Trophoblast cell (in vitro differentiated cells and primary cell): ENCODE measurements around the gene BBS5.

Experiments
- DNase-seq, 2 donors: peaks; one replicate each; pipeline ENCODE4 v3.0.0-alpha.2; 2016
- H2AFZ ChIP-seq: 2 replicates; pipeline ENCODE4 v1.6.1; 2013; ENCODE audit warnings: low read length, moderate library complexity, mild to moderate bottlenecking; ENCODE audit not compliant: insufficient read depth, poor library complexity
- H2AK5ac ChIP-seq: 2 replicates; pipeline ENCODE4 v1.6.1; 2013; ENCODE audit warnings: mild to moderate bottlenecking, low read length
- H2BK120ac ChIP-seq: 2 replicates; pipeline ENCODE4 v1.6.1; 2013; ENCODE audit warnings: low read length, mild to moderate bottlenecking, moderate library complexity; ENCODE audit not compliant: insufficient read depth, poor library complexity
- H2BK12ac ChIP-seq: 2 replicates; pipeline ENCODE4 v1.6.1; 2013; ENCODE audit warnings: mild to moderate bottlenecking, low read length, moderate library complexity
- H2BK5ac ChIP-seq: 2 replicates; pipeline ENCODE4 v1.6.1; 2013; ENCODE audit warnings: low read length, low read depth, moderate library complexity, mild to moderate bottlenecking; ENCODE audit not compliant: poor library complexity
- H3K14ac ChIP-seq: 2 replicates; pipeline ENCODE4 v1.6.1; 2013; ENCODE audit warnings: mild to moderate bottlenecking, low read length
- H3K18ac ChIP-seq: 2 replicates; pipeline ENCODE4 v1.6.1; 2013; ENCODE audit warnings: mild to moderate bottlenecking, low read length
- H3K23ac ChIP-seq: 2 replicates; pipeline ENCODE4 v1.6.1; 2013; ENCODE audit warnings: low read length
- H3K27ac ChIP-seq: 2 replicates; pipeline ENCODE4 v1.5.1; 2013; ENCODE audit warnings: low read depth, mild to moderate bottlenecking, inconsistent platforms, low read length, moderate library complexity
- H3K27me3 ChIP-seq: 2 replicates; pipeline ENCODE4 v1.6.1; 2013; ENCODE audit warnings: inconsistent platforms, mild to moderate bottlenecking, low read length, moderate library complexity; ENCODE audit not compliant: insufficient read depth
- H3K36me3 ChIP-seq, 2 experiments: 1 replicate in 1 of 2; 2 replicates in 1 of 2; pipeline ENCODE4 v1.6.1; 2013; ENCODE audit warnings: low read length in 2 of 2, mild to moderate bottlenecking in 2 of 2, moderate library complexity in 1 of 2; ENCODE audit not compliant: insufficient read depth in 2 of 2, control insufficient read depth in 1 of 2
- H3K4ac ChIP-seq: 2 replicates; pipeline ENCODE4 v1.6.1; 2013; ENCODE audit warnings: low read depth, mild to moderate bottlenecking, low read length, moderate library complexity
- H3K4me1 ChIP-seq, 2 experiments: 1 replicate in 1 of 2; 2 replicates in 1 of 2; pipeline ENCODE4 v1.6.1; 2013; ENCODE audit warnings: low read length in 2 of 2, mild to moderate bottlenecking in 2 of 2, moderate library complexity in 1 of 2; ENCODE audit not compliant: insufficient read depth in 2 of 2, control insufficient read depth in 1 of 2
- H3K4me2 ChIP-seq: 2 replicates; pipeline ENCODE4 v1.6.1; 2013; ENCODE audit warnings: inconsistent platforms, mild to moderate bottlenecking, low read length, moderate library complexity
- H3K4me3 ChIP-seq: 2 replicates; pipeline ENCODE4 v1.5.1; 2013; ENCODE audit warnings: mild to moderate bottlenecking, low read depth, low read length, inconsistent platforms
- H3K79me1 ChIP-seq: one replicate; pipeline ENCODE4 v1.6.1; 2013; ENCODE audit warnings: low read length
- H3K79me2 ChIP-seq: 2 replicates; pipeline ENCODE4 v1.6.1; 2013; ENCODE audit warnings: low read length, mild to moderate bottlenecking; ENCODE audit not compliant: control insufficient read depth, insufficient read depth, poor library complexity
- H3K9ac ChIP-seq: 2 replicates; pipeline ENCODE4 v1.6.1; 2013; ENCODE audit warnings: mild to moderate bottlenecking, low read length
- H3K9me3 ChIP-seq: 2 replicates; pipeline ENCODE4 v1.6.1; 2013; ENCODE audit warnings: low read depth, mild to moderate bottlenecking, control low read depth, inconsistent platforms, low read length; ENCODE audit not compliant: insufficient read depth
- H4K12ac ChIP-seq: 2 replicates; pipeline ENCODE4 v1.6.1; 2013; ENCODE audit warnings: low read depth, mild to moderate bottlenecking, low read length, moderate library complexity
- H4K8ac ChIP-seq: 2 replicates; pipeline ENCODE4 v1.6.1; 2013; ENCODE audit warnings: low read depth, mild to moderate bottlenecking, low read length, moderate library complexity
- H4K91ac ChIP-seq: one replicate; pipeline ENCODE4 v1.6.1; 2013; ENCODE audit warnings: low read depth, mild to moderate bottlenecking, low read length, moderate library complexity
- WGBS: extraction: QIAGEN DNeasy Blood & Tissue Kit; methylation state at CpG from one replicate; pipeline ENCODE4 v1.1.7; 2013; ENCODE audit warnings: missing lambda C conversion rate; ENCODE audit not compliant: insufficient read length, insufficient coverage; ENCODE audit errors: extremely low coverage; 5-methylcytosine and 5-hydroxymethylcytosine counted together

Gene BBS5

GRCh38 chr2:169464882-169465281, 14.4 kb upstream of the BBS5 start:
- Histone ChIP-seq H3K23ac (no peak overlapping the region), H3K4me2 (no peak overlapping the region), H2AFZ (no peak overlapping the region), H3K79me1 (no peaks in the 10 kb centered on the region), H3K27ac (no peak overlapping the region), H4K12ac (no peak overlapping the region), H4K8ac (no peak overlapping the region), H2AK5ac (no peak overlapping the region), H2BK5ac (no peak overlapping the region), H3K14ac (no peak overlapping the region), H3K4me3 (no peak overlapping the region), H3K79me2 (no peaks in the 10 kb centered on the region), H4K91ac (no peak overlapping the region), H3K4me1 (no peaks in the 10 kb centered on the region), H3K9me3 (no peaks in the 10 kb centered on the region), H3K36me3 (no peaks in the 10 kb centered on the region), H3K4ac (no peak overlapping the region), H2BK120ac (no peak overlapping the region), H3K9ac (no peak overlapping the region), H3K18ac (no peak overlapping the region), H3K27me3 (no peaks in the 10 kb centered on the region), H2BK12ac (no peak overlapping the region)
- DNase-seq = no peak
- WGBS = no CpG with 5 or more reads among the region's 2 CpGs

- no peak overlapping the region for H3K4ac ChIP-seq
- H3K9ac ChIP-seq = no peak overlapping the region
- H2BK5ac ChIP-seq = no peak overlapping the region
- no peak overlapping the region for H2AK5ac ChIP-seq
- no peaks in the 10 kb centered on the region for H3K36me3 ChIP-seq
- no peak overlapping the region for H4K8ac ChIP-seq
- no peak overlapping the region for H3K23ac ChIP-seq
- no peak overlapping the region for H3K4me2 ChIP-seq
- H3K9me3 ChIP-seq = no peaks in the 10 kb centered on the region
- no peak overlapping the region for H3K4me3 ChIP-seq
- H2BK12ac ChIP-seq = no peak overlapping the region
- no peaks in the 10 kb centered on the region for H3K79me2 ChIP-seq
- no peak overlapping the region for H4K91ac ChIP-seq
- H3K18ac ChIP-seq = no peak overlapping the region
- no peaks in the 10 kb centered on the region for H3K79me1 ChIP-seq
- WGBS = no CpG with 5 or more reads among the region's 1 CpG
- no peaks in the 10 kb centered on the region for H3K27me3 ChIP-seq
- H3K4me1 ChIP-seq = no peaks in the 10 kb centered on the region
- H2BK120ac ChIP-seq = no peak overlapping the region
- H3K27ac ChIP-seq = no peak overlapping the region
- no peak for DNase-seq
- H3K14ac ChIP-seq = no peak overlapping the region
- no peak overlapping the region for H2AFZ ChIP-seq
- H4K12ac ChIP-seq = no peak overlapping the region
Observed at GRCh38 chr2:169468841-169469240, 10.5 kb upstream of the BBS5 start.

- Histone ChIP-seq H3K4me2 (no peak overlapping the region), H2BK5ac (no peak overlapping the region), H2AFZ (no peak overlapping the region), H3K79me2 (no peaks in the 10 kb centered on the region), H3K9ac (no peak overlapping the region), H2BK120ac (no peak overlapping the region), H3K18ac (no peak overlapping the region), H4K12ac (no peak overlapping the region), H2BK12ac (no peak overlapping the region), H3K79me1 (no peaks in the 10 kb centered on the region), H3K36me3 (no peaks in the 10 kb centered on the region), H3K4ac (no peak overlapping the region), H3K14ac (no peak overlapping the region), H3K27me3 (no peaks in the 10 kb centered on the region), H3K23ac (no peak overlapping the region), H3K4me3 (no peak overlapping the region), H2AK5ac (no peak overlapping the region), H4K8ac (no peak overlapping the region), H3K4me1 (no peaks in the 10 kb centered on the region), H4K91ac (no peak overlapping the region), H3K27ac (no peak overlapping the region), H3K9me3 (no peaks in the 10 kb centered on the region)
- no peak for DNase-seq
- WGBS = no CpG with 5 or more reads among the region's 3 CpGs
Observed at GRCh38 chr2:169469952-169470572, 9.2 kb upstream of the BBS5 start.

- H4K91ac ChIP-seq = no peak overlapping the region
- no peak overlapping the region for H2AK5ac ChIP-seq
- H2BK12ac ChIP-seq = no peak overlapping the region
- no peak overlapping the region for H3K4me3 ChIP-seq
- H3K9ac ChIP-seq = no peak overlapping the region
- no peaks in the 10 kb centered on the region for H3K36me3 ChIP-seq
- no peak overlapping the region for H4K12ac ChIP-seq
- H3K27ac ChIP-seq = no peak overlapping the region
- H3K9me3 ChIP-seq = no peaks in the 10 kb centered on the region
- WGBS = no CpG with 5 or more reads among the region's 1 CpG
- H3K4me2 ChIP-seq = no peak overlapping the region
- no peak overlapping the region for H3K4ac ChIP-seq
- no peaks in the 10 kb centered on the region for H3K79me2 ChIP-seq
- H3K23ac ChIP-seq = no peak overlapping the region
- no peak for DNase-seq
- H3K14ac ChIP-seq = no peak overlapping the region
- H2AFZ ChIP-seq = no peak overlapping the region
- no peaks in the 10 kb centered on the region for H3K79me1 ChIP-seq
- H2BK120ac ChIP-seq = no peak overlapping the region
- no peak overlapping the region for H2BK5ac ChIP-seq
- no peak overlapping the region for H4K8ac ChIP-seq
- H3K4me1 ChIP-seq = no peaks in the 10 kb centered on the region
- H3K18ac ChIP-seq = no peak overlapping the region
- H3K27me3 ChIP-seq = no peaks in the 10 kb centered on the region
Observed at GRCh38 chr2:169472249-169472648, 7.0 kb upstream of the BBS5 start.
